HG02610 (cell line): Measurements from ENCODE around the gene GRAMD4.

Source experiments
- ATAC-seq: cut with Tn5 transposase; IDR thresholded peaks from one replicate; pipeline ENCODE4 v1.9.1; 2021; ENCODE audit warnings: mild to moderate bottlenecking, moderate library complexity; ENCODE audit not compliant: unreplicated experiment

The GRAMD4 gene

DNA sequence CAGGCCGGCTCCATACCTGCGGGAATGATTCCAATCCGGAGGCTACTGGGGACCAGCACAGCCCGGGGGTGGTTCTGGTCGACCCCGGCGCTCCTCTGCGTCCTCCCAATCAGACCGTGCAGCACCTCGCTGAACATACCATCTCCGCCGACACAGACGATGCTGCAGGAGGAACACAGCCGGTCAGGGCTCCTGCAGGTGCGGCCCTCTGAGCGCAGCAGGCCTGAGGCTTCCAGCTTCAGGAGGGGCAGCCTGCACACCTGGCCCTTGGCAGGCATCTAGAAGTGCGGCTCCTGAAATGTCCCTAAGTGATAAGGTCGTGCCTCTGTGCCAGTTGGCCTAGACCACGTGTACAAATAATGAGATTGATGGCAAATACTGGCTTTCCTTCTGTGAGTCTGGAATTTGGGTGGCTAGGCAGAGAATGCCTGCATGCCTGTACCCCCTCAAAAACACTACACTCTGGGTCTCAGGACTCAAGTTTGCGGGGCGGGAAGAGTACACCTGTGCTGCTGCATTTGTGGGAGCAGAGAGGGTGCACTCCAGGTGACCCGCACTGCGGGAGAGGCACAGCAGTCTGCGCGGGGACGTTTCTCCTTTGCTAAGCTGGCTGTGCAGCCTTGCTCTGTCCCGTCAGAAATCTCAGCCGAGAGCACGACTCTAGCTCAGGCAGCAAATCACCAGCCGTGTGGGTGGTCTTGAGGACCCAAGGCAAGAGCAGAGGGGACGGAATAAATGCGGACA lies 87.8 kb downstream of the GRAMD4 start:
- no peak for ATAC-seq

DNA sequence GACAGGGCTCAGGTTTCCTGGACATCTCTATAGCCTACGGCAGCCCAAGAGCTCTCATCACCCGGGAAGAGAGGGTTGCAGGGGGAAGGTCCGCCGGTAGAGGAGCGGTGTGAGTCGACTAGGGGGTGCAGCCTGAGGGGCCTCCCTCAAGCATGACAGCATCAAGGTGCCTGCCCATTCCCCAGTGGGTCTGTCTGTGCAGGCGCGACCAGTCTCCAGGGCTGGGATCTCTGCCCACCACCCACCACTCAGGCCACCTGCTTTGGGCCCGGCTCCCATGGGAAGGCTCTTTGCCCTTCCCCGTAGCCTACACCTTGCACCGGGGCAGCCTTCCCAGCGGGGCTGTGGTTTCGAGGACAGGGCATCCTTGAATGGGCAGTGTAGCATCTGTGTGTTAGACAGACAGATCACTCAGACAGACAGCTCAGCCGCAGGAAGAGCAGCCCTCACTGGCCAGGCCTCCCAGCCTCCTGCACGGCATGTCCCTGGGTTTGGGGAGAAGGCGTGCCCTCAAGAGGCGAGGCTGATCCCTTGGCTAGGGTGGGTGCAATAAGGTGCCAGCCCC lies 88.7 kb downstream of the GRAMD4 start:
- no peak for ATAC-seq

DNA sequence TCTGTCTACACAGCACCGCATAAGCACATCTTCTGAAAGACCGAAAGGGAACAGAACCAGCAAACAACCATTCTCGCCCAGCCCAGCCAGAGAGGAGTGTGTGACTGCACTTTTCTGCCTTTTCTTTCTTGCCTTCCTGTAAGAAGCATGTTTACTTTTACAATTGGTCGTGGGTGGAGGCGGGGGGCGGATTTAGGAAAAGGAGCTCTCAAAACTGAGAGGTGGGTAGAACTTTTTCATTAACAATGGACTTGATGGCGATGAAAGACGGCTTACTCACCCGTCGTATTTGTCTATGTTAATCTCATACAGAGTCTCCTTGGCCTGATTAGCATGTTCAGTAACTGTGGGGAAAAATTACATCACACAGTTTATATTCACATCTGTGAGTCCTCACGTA lies 90.6 kb downstream of the GRAMD4 start:
- ATAC-seq, result no peak

DNA sequence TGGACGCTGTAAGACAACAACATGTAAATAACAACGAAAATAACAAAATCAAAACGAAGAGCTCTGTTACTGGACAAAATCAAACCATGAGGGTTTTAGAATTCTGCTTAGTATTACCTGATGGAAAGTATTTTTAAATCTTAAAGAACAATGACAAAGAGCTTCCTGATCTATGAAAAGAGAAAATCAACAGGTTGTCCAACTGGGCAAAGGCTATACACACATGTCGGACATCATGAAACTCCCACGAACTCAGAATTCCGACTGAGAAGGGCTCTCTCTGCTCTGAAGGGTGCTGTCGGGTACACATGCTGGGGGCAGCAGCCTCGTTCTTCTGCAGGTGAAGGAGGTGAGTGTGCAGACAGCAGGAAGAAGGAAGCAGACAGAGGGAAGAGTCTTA lies 92.1 kb downstream of the GRAMD4 start:
- ATAC-seq, result no peak

DNA sequence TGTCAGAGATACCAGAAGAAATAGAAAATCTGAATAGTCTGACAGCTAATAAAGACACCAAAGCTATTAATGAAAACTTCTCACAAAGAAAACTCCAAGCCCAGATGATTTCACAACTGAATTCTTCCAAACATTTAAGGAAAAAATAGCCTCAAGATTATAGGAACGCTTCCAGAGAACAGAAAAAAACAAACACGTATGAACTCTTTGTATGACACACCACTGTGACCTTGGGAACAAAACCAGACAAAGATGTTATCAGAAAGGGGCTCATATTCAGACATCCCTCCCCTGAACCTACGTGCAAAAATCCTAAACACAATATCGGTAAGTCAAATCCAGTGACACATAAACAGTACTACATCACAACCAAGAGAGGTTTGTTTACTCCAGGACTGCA lies 94.4 kb downstream of the GRAMD4 start:
- no peak for ATAC-seq

DNA sequence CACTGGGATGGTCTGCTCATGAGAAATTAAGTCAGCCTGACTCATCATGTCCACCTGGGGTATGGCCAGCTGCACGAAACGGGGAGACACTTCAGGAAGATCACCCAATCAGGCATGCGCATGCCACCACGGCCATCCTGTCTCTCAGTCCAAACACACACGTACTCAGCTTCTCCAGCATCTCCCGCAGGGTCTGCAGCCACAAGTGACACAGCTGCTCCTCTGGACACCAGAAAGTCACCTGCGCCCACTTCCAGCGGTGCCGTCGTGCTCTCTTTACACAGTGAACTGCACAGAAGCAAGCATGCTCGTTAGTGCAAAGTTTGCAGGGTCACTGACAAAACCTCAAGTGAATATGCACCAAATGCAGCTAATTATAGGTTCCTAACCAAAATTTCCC lies 99.7 kb downstream of the GRAMD4 start:
- ATAC-seq, result no peak

DNA sequence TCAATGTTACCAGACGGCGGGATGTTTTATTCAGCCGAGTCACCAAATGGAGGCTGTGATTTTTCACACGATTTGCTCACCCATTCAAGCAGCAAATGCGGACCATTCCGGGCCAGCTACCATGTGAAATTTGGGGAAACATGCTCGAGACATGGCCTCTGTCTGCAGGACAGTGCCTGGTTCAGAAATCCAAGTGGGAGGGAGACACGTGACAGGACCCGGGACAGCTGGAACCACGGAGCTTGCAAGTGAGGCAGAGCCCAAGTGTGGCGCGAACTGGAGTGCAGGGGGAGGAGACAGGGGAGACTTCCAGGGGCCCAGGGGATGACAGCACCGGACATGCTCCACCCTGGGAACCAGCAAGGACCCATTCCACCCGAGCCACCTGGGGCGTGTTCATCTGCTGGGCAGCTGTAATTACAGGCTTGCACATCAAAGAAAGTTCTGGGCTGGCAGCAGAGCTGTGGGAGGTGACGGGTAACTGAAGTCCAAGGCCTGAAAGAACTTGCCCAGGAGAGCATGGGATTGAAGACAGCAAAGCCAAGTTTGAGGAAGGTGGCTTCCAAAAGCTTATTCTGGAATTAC lies 101.4 kb downstream of the GRAMD4 start:
- ATAC-seq, result no peak

DNA sequence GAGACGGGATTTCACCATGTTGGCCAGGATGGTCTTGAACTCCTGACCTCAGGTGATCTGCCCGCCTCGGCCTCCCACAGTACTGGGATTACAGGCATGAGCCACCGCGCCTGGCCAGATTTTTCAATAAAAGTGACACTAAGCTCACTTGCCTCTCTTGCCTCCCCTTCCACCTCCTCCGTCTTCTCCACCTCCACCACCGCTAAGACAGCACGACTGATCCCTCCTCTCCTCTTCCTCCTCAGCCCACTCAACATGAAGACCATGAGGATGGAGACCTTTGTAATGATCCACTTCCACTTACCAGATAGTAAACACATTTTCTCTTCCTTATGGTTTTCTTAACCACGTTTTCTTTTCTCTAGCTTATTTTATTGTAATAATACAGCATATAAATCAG lies 103.7 kb downstream of the GRAMD4 start:
- ATAC-seq, result no peak

DNA sequence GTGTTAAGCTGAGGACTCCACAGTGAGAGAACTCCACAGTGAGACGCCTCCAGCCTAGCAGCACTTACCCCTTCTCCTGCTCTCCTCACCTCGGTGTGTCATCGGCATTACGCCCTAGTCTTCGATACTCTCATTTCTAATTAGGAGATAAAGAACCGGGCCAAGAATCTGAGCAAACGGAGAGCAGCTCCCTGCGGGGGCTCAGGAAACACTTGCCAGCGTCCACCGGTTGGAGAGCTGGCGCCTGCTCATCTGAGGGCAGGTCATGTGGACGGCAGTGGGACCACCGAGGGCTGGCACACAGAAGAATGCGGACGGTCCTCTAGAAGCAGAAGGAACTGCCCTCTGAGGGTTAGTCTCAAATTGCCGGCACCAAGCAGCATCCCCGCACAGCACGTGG lies 104.9 kb downstream of the GRAMD4 start:
- no peak for ATAC-seq

DNA sequence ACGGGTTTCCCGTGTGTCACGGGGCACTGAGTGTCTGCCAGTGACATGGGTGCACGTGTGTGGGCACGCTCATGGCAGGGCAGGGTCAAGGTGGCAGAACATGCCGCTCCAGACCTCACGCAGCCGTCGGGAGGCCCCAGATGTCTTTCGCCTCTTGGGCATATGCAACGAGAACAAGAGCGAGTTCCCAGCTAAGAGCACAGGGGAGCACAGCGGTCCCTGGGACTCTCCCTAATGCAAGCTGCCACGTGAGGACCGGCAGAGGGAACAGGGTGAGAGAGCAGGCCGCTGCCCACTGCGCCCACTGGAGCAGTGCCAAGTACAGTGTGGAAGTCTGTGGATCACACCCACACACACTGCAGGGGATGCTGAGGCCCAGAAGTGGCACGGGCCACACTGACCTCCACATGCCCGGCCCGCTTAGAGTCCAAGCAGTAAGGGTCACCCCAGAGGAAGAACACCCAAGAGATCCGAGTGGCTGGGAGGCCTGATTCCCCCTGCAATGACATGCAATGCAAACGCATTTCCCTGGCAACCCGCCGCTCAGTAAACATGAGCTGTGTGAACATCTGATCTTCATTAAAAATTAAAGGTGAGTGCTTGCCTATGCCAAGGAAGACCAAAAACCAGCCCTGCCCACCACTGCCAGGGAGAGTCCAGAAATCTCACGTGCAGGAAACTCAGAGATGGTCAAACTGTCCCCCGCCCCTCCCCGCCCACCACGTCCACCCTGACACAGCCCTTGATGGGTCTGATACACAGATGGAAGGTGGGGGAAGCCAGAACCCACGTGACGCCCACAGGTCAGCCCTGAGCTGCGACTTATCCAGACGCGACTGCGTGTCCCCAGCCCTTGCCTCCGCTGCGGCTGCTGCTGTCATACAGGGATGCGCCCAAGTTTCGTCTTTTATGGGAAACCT lies 106.1 kb downstream of the GRAMD4 start:
- ATAC-seq, result no peak

DNA sequence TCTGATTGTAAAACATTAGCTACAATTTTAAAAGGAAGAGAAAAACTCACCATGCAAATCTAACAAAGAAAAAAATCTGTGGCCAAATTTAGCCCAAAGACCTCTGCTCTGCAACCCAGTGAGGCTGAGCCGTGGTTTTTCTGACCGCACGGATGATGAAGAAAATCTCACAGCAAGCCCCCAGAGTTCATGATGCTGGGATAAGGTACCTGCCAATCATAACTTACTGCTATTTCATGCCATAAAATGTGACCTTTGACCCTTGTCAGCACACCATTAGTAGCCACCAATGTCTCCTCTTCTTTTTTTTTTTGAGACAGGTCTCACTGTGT lies 106.8 kb downstream of the GRAMD4 start:
- ATAC-seq, result no peak

DNA sequence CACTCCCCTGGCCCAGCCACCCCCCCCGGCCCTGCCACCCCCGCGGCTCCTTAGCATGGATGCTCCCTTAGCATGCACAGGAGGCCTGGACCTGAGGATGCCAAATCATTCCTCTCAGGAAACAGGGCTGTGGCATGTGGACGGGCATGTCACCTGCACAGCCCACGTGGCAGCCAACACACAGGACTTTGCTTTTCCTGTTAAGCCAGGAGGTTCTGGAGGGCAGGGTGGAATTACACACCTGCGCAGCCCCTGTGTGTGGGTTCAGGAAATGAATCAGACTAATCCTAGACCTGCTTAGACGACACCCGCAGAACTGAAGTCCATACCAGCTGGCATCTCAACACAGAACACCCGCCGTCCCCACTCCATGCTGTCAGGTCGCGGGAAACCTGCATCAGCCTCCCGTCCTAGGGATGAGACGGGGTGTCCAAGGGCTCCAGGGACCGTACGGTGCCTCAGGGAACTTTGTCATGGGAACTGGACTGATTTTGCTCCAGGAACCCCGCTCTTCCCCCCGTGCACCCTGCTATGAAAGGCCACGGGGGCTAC lies 107.7 kb downstream of the GRAMD4 start:
- no peak for ATAC-seq

DNA sequence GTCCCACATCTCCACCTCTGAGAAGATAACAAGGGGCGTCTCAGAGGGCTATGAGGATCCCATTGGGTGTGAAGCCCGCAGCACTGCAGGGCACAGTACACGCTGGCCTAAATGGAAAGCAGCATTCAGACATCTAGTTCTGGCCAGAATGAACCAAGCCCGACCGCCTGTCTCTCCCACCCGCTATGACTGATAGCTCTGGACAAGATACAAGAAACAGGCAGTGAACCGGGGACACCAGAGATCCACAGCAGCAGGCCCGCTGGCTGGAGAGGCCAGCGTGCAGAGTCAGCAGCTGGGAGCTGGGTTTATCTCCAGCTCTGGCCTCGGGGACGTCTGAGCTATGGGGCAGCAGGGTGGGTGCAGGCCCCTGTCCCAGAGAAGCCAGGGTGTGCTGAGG lies 108.3 kb downstream of the GRAMD4 start:
- ATAC-seq, result no peak
